BJ (cell line): ENCODE measurements around the gene CDC14B. TPM values are rescaled to one million over a fixed set of nuclear protein-coding genes. Genes with fewer than 3 reads are reported as not detected.

Source experiments
- CTCF ChIA-PET: fragments of 350-600 bp; formaldehyde crosslinking; extraction: SDS; loops from one replicate; lab custom pipeline; 2021; ENCODE audit warnings: antibody characterized with exemption, inconsistent platforms; lab: Yijun Ruan, JAX
- POLR2A ChIA-PET: fragments of 300-600 bp; sonication (Branson Sonifier 250); formaldehyde crosslinking; extraction: SDS; loops from one replicate; lab custom pipeline; 2021; ENCODE audit warnings: antibody characterized with exemption; lab: Charles Lee
- DNase-seq: peaks from one replicate; pipeline ENCODE4 v3.0.0-alpha.2; 2011; ENCODE audit warnings: low read depth
- H3K27me3 ChIP-seq: 2 replicates; pipeline ENCODE4 v1.6.0; 2011; ENCODE audit warnings: low read length; ENCODE audit not compliant: control insufficient read depth, insufficient read depth
- H3K36me3 ChIP-seq: 2 replicates; pipeline ENCODE4 v1.5.1; 2011; ENCODE audit warnings: low read length; ENCODE audit not compliant: control insufficient read depth, insufficient read depth
- H3K4me3 ChIP-seq: 2 replicates; pipeline ENCODE4 v1.5.1; 2011; ENCODE audit warnings: low read depth, mild to moderate bottlenecking, control low read depth, low read length
- polyA plus RNA-seq: library from polyadenylated mRNA; depleted of rRNA; stranded (reverse); fragments of >200 nt; gene quantifications from 2 replicates; pipeline ENCODE4 v1.2.3, GENCODE V29; 2011
- TF ChIP-seq, protein P1 (sequence below): IDR thresholded peaks from 2 replicates; pipeline ENCODE4 v1.5.1; 2011; ENCODE audit warnings: low read depth, mild to moderate bottlenecking, control low read depth, inconsistent platforms, low read length, moderate library complexity; ENCODE audit not compliant: insufficient read depth

The CDC14B gene
- polyA plus RNA-seq, 1 experiment, result 12.1 TPM

DNA sequence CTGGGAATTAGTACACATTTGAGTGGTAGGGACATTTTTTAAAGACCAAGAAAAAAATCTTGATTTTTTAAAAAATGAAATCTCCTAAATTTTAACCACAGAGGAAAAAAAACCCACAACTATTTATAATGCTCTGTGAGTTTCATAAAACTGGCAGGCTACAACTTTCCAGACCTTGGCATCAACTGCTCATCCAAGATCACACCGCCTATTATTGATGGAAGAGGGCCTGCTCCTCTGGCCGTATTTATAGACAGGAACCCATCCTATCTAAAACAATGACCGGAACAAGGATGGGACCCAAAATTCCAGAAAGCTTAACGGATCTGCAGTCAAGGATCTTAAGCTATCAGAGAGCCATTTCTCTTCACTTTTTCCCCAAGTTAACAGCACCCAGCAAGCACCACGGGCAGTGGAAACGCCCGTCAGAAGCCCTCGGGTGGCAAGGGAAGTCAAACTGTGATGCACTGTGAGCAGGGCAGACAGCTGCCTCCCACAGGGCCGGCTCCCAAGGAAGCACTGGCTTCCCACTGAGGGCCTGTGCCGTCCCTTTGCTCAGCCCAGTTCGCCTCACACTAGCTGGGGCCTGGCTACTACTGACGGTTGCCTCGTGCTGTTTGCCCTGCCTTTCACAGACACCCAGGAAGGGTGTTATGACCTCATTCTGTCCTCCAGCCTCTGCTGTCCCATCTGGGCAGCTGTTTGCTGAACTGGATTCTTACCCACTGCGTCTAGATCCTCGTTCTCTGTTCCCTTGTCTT is 62.8 kb downstream of the CDC14B start:
- no peaks in the 10 kb centered on the region for H3K27me3 ChIP-seq
- no peak for DNase-seq
- TF ChIP-seq, protein P1, sequence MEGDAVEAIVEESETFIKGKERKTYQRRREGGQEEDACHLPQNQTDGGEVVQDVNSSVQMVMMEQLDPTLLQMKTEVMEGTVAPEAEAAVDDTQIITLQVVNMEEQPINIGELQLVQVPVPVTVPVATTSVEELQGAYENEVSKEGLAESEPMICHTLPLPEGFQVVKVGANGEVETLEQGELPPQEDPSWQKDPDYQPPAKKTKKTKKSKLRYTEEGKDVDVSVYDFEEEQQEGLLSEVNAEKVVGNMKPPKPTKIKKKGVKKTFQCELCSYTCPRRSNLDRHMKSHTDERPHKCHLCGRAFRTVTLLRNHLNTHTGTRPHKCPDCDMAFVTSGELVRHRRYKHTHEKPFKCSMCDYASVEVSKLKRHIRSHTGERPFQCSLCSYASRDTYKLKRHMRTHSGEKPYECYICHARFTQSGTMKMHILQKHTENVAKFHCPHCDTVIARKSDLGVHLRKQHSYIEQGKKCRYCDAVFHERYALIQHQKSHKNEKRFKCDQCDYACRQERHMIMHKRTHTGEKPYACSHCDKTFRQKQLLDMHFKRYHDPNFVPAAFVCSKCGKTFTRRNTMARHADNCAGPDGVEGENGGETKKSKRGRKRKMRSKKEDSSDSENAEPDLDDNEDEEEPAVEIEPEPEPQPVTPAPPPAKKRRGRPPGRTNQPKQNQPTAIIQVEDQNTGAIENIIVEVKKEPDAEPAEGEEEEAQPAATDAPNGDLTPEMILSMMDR, result no peak
- H3K4me3 ChIP-seq, result no peak overlapping the region
- ChIA-PET CTCF (interaction anchor here (0.6 to 1.5 kb wide), 3 partner anchors 10 to 226 kb away, joined by 4 to 10 read pairs (median 4); no protein-coding TSS in a partner anchor), POLR2A (no interaction called here)
- peaks cover 1% of the 10 kb centered on the region; the same call in 1 of the 2 replicates for H3K36me3 ChIP-seq

DNA sequence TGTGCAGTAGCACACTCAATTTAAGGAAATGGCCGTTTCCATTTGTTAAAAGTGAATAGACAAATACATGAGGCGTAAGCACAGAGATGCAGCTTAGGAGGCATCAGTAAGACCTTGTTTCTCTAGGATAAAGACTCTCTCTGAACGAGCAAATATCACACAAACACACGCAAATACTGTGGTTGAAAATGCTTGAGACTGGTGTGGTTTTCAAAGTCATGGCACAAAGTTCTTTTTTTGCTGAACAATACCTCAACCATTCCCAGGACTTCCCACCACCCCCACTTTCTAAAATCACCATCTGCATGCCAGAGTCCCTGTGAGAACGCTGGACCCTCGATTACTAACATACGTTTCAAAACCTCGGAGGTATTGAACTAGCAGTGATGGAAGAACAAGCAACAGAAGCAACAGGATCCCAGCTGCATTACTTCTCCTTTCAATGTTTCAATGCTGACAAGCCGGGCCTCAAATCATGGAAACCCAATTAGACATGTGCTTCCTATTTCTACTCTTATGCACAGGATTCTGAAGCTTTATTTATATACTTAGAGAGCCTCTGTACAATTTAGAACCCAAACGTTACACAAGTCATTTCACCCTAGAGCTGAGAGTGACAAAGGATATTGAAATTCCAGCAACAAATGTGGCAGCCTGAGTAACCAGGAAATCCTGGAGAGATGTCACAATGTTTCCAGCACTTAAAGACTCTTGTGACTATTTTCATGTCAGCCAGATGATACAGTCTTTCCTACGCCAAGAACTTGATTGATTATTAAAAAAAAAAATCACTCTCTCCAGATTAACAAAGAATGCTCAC is 63.9 kb downstream of the CDC14B start:
- CTCF ChIA-PET, result interaction anchor here (0.6 to 2.1 kb wide), 3 partner anchors 11 to 225 kb away, joined by 4 to 7 read pairs (median 4); no protein-coding TSS in a partner anchor
- Histone ChIP-seq H3K36me3 (no peaks in the 10 kb centered on the region; the same call in 1 of the 2 replicates), H3K27me3 (no peaks in the 10 kb centered on the region), H3K4me3 (no peak overlapping the region)
- TF ChIP-seq, protein P1, result no peak
- DNase-seq, result no peak
- POLR2A ChIA-PET, result interaction anchor here (0.6 kb wide), 1 partner anchor 19 kb away, joined by 4 read pairs; no protein-coding TSS in a partner anchor

DNA sequence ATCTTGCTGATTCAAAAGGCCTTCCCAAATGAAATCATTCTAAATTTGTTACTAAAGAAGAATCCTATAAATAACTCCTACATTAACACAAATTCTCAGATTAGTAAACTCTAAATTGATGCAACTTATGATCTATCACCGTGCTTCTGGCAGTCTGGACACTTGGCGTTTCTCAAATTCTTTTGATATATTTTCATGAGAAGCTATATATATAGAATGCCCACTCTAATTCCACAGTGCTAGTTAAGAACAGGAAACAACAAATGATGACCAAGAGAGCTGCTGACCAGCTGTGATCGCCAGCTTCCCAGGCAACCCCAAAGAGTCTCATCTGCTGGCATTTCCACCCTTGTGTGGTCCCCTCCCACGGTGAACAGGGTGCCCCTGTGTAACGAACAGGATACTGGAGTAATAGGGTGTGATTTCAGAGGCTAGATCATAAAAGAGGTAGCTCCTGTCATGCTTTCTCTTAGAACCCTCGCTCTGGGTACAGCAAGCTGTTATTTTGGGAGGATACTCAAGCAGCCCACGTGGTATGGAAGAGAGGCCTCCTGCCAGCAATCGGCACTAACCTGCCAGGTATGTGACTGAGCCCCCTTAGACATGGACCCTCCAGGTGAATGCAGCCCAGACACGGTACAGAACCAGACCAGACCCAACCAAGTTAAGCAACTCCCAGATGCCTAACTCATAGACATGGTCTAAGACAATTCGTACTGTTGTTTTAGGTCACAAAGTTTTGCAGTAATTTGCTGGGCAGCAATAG is 64.7 kb downstream of the CDC14B start:
- DNase-seq, result no peak
- POLR2A ChIA-PET, result interaction anchor here (0.6 kb wide), 1 partner anchor 19 kb away, joined by 4 read pairs; no protein-coding TSS in a partner anchor
- TF ChIP-seq, protein P1, result no peak
- no peak overlapping the region for H3K4me3 ChIP-seq
- CTCF ChIA-PET, result interaction anchor here (2.1 kb wide), 1 partner anchor 12 kb away, joined by 7 read pairs; no protein-coding TSS in a partner anchor
- H3K36me3 ChIP-seq, result no peaks in the 10 kb centered on the region; the same call in 1 of the 2 replicates
- no peaks in the 10 kb centered on the region for H3K27me3 ChIP-seq

DNA sequence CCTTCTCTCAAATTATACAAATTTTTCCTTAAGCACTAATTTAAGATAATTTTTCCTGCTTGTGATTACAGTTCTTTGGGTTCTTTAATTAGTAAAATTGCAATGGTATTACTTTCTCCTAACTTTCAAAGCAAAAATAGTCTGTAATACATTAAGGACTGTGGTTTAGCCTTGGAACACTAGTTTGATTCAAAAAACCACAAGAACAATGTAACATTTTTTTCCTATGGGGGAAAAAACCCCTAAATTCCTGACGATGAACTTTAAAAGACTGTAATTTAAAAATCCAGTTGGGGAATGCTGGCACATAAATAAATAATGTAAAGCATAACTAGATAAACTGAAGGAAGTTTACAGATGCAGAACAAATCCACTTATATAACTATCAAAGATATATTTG is 65.3 kb downstream of the CDC14B start:
- ChIA-PET POLR2A (no interaction called here), CTCF (interaction anchor here (2.1 kb wide), 1 partner anchor 12 kb away, joined by 7 read pairs; no protein-coding TSS in a partner anchor)
- Histone ChIP-seq H3K4me3 (no peak overlapping the region), H3K27me3 (no peaks in the 10 kb centered on the region), H3K36me3 (no peaks in the 10 kb centered on the region)
- no peak for DNase-seq
- TF ChIP-seq, protein P1, result no peak
